HEK293 (cell line): ENCODE results near the gene GDPGP1.

Experiments used
- GFI1B ChIP-seq: fragments of 450-650 bp; formaldehyde crosslinking; IDR thresholded peaks from 2 replicates; pipeline ENCODE4 v1.5.1; 2016; ENCODE audit warnings: missing biosample characterization, missing genetic modification characterization
- KLF1 ChIP-seq: fragments of 450-650 bp; formaldehyde crosslinking; IDR thresholded peaks from 2 replicates; pipeline ENCODE4 v1.5.1; 2016; ENCODE audit warnings: missing biosample characterization, missing genetic modification characterization
- KLF10 ChIP-seq: fragments of 450-650 bp; IDR thresholded peaks from 2 replicates; pipeline ENCODE4 v1.5.1; 2018; ENCODE audit warnings: missing biosample characterization, mild to moderate bottlenecking, missing genetic modification characterization
- KLF16 ChIP-seq: fragments of 450-650 bp; formaldehyde crosslinking; IDR thresholded peaks from 2 replicates; pipeline ENCODE4 v1.5.1; 2017; ENCODE audit warnings: missing biosample characterization, missing genetic modification characterization
- MYNN ChIP-seq: fragments of 450-650 bp; formaldehyde crosslinking; IDR thresholded peaks from 2 replicates; pipeline ENCODE4 v1.5.1; 2016; ENCODE audit warnings: missing biosample characterization, missing genetic modification characterization, borderline replicate concordance
- OVOL3 ChIP-seq: fragments of 450-650 bp; formaldehyde crosslinking; IDR thresholded peaks from 2 replicates; pipeline ENCODE4 v1.5.1; 2016; ENCODE audit warnings: missing biosample characterization, missing genetic modification characterization
- RBAK ChIP-seq: fragments of 450-650 bp; formaldehyde crosslinking; IDR thresholded peaks from 2 replicates; pipeline ENCODE4 v1.5.1; 2016; ENCODE audit warnings: missing biosample characterization, missing genetic modification characterization
- SCRT2 ChIP-seq: fragments of 450-650 bp; formaldehyde crosslinking; IDR thresholded peaks from 2 replicates; pipeline ENCODE4 v1.5.1; 2016; ENCODE audit warnings: missing biosample characterization, missing genetic modification characterization
- SP3 ChIP-seq: fragments of 450-650 bp; formaldehyde crosslinking; IDR thresholded peaks from 2 replicates; pipeline ENCODE4 v1.5.1; 2016; ENCODE audit warnings: missing biosample characterization, missing genetic modification characterization
- SP7 ChIP-seq: fragments of 450-650 bp; formaldehyde crosslinking; IDR thresholded peaks from 2 replicates; pipeline ENCODE4 v1.5.1; 2016; ENCODE audit warnings: missing biosample characterization, missing genetic modification characterization
- ZBTB17 ChIP-seq: fragments of 450-650 bp; formaldehyde crosslinking; IDR thresholded peaks from 2 replicates; pipeline ENCODE4 v1.5.1; 2016; ENCODE audit warnings: missing biosample characterization, missing genetic modification characterization
- ZBTB48 ChIP-seq: fragments of 450-650 bp; formaldehyde crosslinking; IDR thresholded peaks from 2 replicates; pipeline ENCODE4 v1.5.1; 2016; ENCODE audit warnings: missing biosample characterization, missing genetic modification characterization
- ZFP37 ChIP-seq: fragments of 450-650 bp; formaldehyde crosslinking; IDR thresholded peaks from 2 replicates; pipeline ENCODE4 v1.5.1; 2016; ENCODE audit warnings: missing biosample characterization, missing genetic modification characterization
- ZIC2 ChIP-seq: fragments of 450-650 bp; formaldehyde crosslinking; IDR thresholded peaks from 2 replicates; pipeline ENCODE4 v1.5.1; 2016; ENCODE audit warnings: missing biosample characterization, missing genetic modification characterization
- ZNF10 ChIP-seq: fragments of 450-650 bp; formaldehyde crosslinking; IDR thresholded peaks from 2 replicates; pipeline ENCODE4 v1.5.1; 2017; ENCODE audit warnings: missing biosample characterization, missing genetic modification characterization
- ZNF391 ChIP-seq: fragments of 450-650 bp; formaldehyde crosslinking; IDR thresholded peaks from 2 replicates; pipeline ENCODE4 v1.5.1; 2016; ENCODE audit warnings: low read depth, missing biosample characterization, missing genetic modification characterization, borderline replicate concordance
- ZNF404 ChIP-seq: fragments of 450-650 bp; formaldehyde crosslinking; IDR thresholded peaks from 2 replicates; pipeline ENCODE4 v1.5.1; 2017; ENCODE audit warnings: missing biosample characterization, missing genetic modification characterization
- ZNF501 ChIP-seq: fragments of 450-650 bp; formaldehyde crosslinking; IDR thresholded peaks from 2 replicates; pipeline ENCODE4 v1.5.1; 2016; ENCODE audit warnings: missing biosample characterization, missing genetic modification characterization
- ZNF623 ChIP-seq: fragments of 450-650 bp; formaldehyde crosslinking; IDR thresholded peaks from 2 replicates; pipeline ENCODE4 v1.5.1; 2016; ENCODE audit warnings: missing biosample characterization, missing genetic modification characterization
- ZNF629 ChIP-seq: fragments of 450-650 bp; formaldehyde crosslinking; IDR thresholded peaks from 2 replicates; pipeline ENCODE4 v1.5.1; 2017; ENCODE audit warnings: missing biosample characterization, missing genetic modification characterization
- ZNF76 ChIP-seq: fragments of 450-650 bp; formaldehyde crosslinking; IDR thresholded peaks from 2 replicates; pipeline ENCODE4; 2016; ENCODE audit warnings: low read depth, missing biosample characterization, missing genetic modification characterization, borderline replicate concordance
- ZNF791 ChIP-seq: fragments of 450-650 bp; formaldehyde crosslinking; IDR thresholded peaks from 2 replicates; pipeline ENCODE4 v1.5.1; 2016; ENCODE audit warnings: missing biosample characterization, missing genetic modification characterization
- ZNF792 ChIP-seq: fragments of 450-650 bp; formaldehyde crosslinking; IDR thresholded peaks from 2 replicates; pipeline ENCODE4 v1.5.1; 2016; ENCODE audit warnings: missing biosample characterization, missing genetic modification characterization
- ZNF837 ChIP-seq: fragments of 450-650 bp; formaldehyde crosslinking; IDR thresholded peaks from 2 replicates; pipeline ENCODE4 v1.5.1; 2016; ENCODE audit warnings: missing biosample characterization, missing genetic modification characterization
- TF ChIP-seq, protein P1 (sequence below): fragments of 450-650 bp; formaldehyde crosslinking; IDR thresholded peaks from 2 replicates; pipeline ENCODE4 v1.5.1; 2017; ENCODE audit warnings: missing biosample characterization, missing genetic modification characterization
- TF ChIP-seq, protein P2 (sequence below): fragments of 450-650 bp; formaldehyde crosslinking; IDR thresholded peaks from 2 replicates; pipeline ENCODE4 v1.5.1; 2016; ENCODE audit warnings: missing biosample characterization, missing genetic modification characterization
- TF ChIP-seq, protein P3 (sequence below): fragments of 450-650 bp; formaldehyde crosslinking; IDR thresholded peaks from 2 replicates; pipeline ENCODE4 v1.5.1; 2016; ENCODE audit warnings: missing biosample characterization, missing genetic modification characterization, low read depth
- TF ChIP-seq, protein P4 (sequence below): fragments of 450-650 bp; formaldehyde crosslinking; IDR thresholded peaks from 2 replicates; pipeline ENCODE4 v1.5.1; 2016; ENCODE audit warnings: missing biosample characterization, missing genetic modification characterization
- TF ChIP-seq, protein P5 (sequence below): fragments of 450-650 bp; formaldehyde crosslinking; IDR thresholded peaks from 2 replicates; pipeline ENCODE4 v1.5.1; 2016; ENCODE audit warnings: missing biosample characterization, missing genetic modification characterization
- TF ChIP-seq, protein P6 (sequence below): fragments of 450-650 bp; formaldehyde crosslinking; IDR thresholded peaks from 2 replicates; pipeline ENCODE4 v1.5.1; 2016; ENCODE audit warnings: missing biosample characterization, missing genetic modification characterization

Gene GDPGP1

DNA sequence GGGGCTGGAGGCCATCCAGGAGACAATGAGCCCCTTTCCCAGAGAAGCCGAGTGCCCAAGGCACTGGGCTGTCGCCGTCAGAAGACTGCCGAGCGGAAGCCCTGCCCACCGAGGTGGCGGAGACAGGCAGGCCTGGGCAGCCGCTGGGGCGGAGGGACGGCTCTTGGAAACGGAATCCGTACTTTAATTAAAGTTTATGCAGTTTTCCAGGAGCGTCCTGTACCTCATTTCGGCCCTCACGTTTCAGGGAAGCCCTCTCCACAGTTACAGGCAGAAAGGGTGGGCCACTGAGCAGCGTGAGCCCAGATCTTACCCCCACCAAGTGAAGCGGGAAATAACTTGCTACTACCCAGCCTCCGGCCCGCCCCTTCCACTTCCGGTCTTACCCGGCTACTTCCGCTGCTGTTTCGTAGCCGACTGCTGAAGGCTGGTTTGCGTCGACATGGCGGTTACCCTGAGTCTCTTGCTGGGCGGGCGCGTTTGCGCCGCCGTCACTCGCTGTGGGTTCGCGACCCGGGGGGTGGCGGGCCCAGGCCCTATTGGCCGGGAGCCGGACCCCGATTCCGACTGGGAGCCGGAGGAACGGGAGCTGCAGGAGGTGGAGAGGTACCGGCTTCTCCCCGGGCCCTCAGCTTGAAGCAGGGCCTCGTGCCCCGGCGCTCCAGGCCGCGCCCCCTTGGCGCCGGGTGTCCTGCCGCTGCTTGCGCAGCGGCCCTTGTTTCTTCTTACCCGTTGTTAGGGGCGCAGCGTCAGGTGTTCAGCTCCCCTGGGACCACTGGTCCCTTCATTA, 31.5 kb downstream of the GDPGP1 start, which contains the start of gene NGRN (continued):
- TF ChIP-seq, protein P1, sequence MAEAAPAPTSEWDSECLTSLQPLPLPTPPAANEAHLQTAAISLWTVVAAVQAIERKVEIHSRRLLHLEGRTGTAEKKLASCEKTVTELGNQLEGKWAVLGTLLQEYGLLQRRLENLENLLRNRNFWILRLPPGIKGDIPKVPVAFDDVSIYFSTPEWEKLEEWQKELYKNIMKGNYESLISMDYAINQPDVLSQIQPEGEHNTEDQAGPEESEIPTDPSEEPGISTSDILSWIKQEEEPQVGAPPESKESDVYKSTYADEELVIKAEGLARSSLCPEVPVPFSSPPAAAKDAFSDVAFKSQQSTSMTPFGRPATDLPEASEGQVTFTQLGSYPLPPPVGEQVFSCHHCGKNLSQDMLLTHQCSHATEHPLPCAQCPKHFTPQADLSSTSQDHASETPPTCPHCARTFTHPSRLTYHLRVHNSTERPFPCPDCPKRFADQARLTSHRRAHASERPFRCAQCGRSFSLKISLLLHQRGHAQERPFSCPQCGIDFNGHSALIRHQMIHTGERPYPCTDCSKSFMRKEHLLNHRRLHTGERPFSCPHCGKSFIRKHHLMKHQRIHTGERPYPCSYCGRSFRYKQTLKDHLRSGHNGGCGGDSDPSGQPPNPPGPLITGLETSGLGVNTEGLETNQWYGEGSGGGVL (tag by site-specific recombination): peak; percentile 71
- TF ChIP-seq KLF1 (tag by site-specific recombination): peak; percentile 66
- peak; percentile 95 for TF ChIP-seq ZIC2 (tag by site-specific recombination)
- TF ChIP-seq SCRT2 (tag by site-specific recombination): no peak
- TF ChIP-seq ZNF404 (tag by site-specific recombination): no peak
- peak; percentile 77 for TF ChIP-seq SP7 (tag by site-specific recombination)
- TF ChIP-seq, protein P2, sequence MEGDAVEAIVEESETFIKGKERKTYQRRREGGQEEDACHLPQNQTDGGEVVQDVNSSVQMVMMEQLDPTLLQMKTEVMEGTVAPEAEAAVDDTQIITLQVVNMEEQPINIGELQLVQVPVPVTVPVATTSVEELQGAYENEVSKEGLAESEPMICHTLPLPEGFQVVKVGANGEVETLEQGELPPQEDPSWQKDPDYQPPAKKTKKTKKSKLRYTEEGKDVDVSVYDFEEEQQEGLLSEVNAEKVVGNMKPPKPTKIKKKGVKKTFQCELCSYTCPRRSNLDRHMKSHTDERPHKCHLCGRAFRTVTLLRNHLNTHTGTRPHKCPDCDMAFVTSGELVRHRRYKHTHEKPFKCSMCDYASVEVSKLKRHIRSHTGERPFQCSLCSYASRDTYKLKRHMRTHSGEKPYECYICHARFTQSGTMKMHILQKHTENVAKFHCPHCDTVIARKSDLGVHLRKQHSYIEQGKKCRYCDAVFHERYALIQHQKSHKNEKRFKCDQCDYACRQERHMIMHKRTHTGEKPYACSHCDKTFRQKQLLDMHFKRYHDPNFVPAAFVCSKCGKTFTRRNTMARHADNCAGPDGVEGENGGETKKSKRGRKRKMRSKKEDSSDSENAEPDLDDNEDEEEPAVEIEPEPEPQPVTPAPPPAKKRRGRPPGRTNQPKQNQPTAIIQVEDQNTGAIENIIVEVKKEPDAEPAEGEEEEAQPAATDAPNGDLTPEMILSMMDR: peak; percentile 12; the same call in 1 of the 2 replicates
- TF ChIP-seq ZNF629 (tag by site-specific recombination): peak; percentile 84
- TF ChIP-seq ZBTB17 (tag by site-specific recombination): peak; percentile 98
- peak; percentile 9; the same call in 1 of the 2 replicates for TF ChIP-seq GFI1B (tag by site-specific recombination)
- TF ChIP-seq ZBTB48: no peak; the same call in 1 of the 2 replicates
- TF ChIP-seq ZNF391 (tag by site-specific recombination): 0 out of 2 replicates have a peak, but pooled peaks have one; percentile 12
- TF ChIP-seq RBAK (tag by site-specific recombination): no peak
- TF ChIP-seq, protein P3, sequence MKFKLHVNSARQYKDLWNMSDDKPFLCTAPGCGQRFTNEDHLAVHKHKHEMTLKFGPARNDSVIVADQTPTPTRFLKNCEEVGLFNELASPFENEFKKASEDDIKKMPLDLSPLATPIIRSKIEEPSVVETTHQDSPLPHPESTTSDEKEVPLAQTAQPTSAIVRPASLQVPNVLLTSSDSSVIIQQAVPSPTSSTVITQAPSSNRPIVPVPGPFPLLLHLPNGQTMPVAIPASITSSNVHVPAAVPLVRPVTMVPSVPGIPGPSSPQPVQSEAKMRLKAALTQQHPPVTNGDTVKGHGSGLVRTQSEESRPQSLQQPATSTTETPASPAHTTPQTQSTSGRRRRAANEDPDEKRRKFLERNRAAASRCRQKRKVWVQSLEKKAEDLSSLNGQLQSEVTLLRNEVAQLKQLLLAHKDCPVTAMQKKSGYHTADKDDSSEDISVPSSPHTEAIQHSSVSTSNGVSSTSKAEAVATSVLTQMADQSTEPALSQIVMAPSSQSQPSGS (tag by site-specific recombination): 0 out of 2 replicates have a peak, but pooled peaks have one; percentile 24
- TF ChIP-seq KLF16 (tag by site-specific recombination): peak; percentile 85
- no peak for TF ChIP-seq ZNF837 (tag by site-specific recombination)
- TF ChIP-seq ZNF10 (tag by site-specific recombination): 0 out of 2 replicates have a peak, but pooled peaks have one; percentile 38
- TF ChIP-seq ZNF791 (tag by site-specific recombination): no peak
- peak; percentile 95 for TF ChIP-seq ZNF501 (tag by site-specific recombination)
- TF ChIP-seq KLF10 (tag by site-specific recombination): peak; percentile 85
- TF ChIP-seq ZFP37 (tag by site-specific recombination): peak; percentile 79
- no peak for TF ChIP-seq ZNF792 (tag by site-specific recombination)
- TF ChIP-seq, protein P4, sequence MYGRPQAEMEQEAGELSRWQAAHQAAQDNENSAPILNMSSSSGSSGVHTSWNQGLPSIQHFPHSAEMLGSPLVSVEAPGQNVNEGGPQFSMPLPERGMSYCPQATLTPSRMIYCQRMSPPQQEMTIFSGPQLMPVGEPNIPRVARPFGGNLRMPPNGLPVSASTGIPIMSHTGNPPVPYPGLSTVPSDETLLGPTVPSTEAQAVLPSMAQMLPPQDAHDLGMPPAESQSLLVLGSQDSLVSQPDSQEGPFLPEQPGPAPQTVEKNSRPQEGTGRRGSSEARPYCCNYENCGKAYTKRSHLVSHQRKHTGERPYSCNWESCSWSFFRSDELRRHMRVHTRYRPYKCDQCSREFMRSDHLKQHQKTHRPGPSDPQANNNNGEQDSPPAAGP (tag by site-specific recombination): peak; percentile 26
- peak; percentile 53; the same call in 1 of the 2 replicates for TF ChIP-seq ZNF76
- 0 out of 2 replicates have a peak, but pooled peaks have one; percentile 22 for TF ChIP-seq ZNF623
- no peak for TF ChIP-seq OVOL3 (tag by site-specific recombination)
- TF ChIP-seq, protein P5, sequence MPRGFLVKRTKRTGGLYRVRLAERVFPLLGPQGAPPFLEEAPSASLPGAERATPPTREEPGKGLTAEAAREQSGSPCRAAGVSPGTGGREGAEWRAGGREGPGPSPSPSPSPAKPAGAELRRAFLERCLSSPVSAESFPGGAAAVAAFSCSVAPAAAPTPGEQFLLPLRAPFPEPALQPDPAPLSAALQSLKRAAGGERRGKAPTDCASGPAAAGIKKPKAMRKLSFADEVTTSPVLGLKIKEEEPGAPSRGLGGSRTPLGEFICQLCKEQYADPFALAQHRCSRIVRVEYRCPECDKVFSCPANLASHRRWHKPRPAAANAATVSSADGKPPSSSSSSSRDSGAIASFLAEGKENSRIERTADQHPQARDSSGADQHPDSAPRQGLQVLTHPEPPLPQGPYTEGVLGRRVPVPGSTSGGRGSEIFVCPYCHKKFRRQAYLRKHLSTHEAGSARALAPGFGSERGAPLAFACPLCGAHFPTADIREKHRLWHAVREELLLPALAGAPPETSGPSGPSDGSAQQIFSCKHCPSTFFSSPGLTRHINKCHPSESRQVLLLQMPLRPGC: peak; percentile 49
- peak; percentile 94 for TF ChIP-seq SP3 (tag by site-specific recombination)
- TF ChIP-seq, protein P6, sequence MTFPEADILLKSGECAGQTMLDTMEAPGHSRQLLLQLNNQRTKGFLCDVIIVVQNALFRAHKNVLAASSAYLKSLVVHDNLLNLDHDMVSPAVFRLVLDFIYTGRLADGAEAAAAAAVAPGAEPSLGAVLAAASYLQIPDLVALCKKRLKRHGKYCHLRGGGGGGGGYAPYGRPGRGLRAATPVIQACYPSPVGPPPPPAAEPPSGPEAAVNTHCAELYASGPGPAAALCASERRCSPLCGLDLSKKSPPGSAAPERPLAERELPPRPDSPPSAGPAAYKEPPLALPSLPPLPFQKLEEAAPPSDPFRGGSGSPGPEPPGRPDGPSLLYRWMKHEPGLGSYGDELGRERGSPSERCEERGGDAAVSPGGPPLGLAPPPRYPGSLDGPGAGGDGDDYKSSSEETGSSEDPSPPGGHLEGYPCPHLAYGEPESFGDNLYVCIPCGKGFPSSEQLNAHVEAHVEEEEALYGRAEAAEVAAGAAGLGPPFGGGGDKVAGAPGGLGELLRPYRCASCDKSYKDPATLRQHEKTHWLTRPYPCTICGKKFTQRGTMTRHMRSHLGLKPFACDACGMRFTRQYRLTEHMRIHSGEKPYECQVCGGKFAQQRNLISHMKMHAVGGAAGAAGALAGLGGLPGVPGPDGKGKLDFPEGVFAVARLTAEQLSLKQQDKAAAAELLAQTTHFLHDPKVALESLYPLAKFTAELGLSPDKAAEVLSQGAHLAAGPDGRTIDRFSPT (tag by site-specific recombination): peak; percentile 75
- no peak for TF ChIP-seq MYNN
